GM21390 (cell line): ENCODE measurements around the gene ARHGAP12.

ENCODE experiments used
- ATAC-seq: cut with Tn5 transposase; IDR thresholded peaks from one replicate; pipeline ENCODE4 v1.9.1; 2021; ENCODE audit not compliant: unreplicated experiment

ARHGAP12 gene

DNA sequence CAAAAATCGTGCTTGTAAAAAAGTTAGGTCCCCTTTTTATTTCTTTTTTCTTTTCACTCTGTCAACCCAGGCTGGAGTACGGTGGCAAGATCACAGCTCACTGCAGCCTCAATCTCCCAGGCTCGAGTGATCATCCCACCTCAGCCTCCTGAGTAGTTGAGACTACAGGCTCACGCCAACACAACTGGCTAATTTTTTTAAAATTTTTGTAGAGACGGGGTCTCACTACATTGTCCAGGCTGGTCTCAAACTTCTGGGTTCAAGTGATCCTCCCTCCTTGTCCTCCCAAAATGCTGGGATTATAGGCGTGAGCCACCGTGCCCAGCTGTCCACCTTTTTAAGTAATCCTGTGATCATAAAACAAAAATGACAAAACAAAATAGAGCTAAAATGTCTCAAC lies 19.4 kb upstream of the ARHGAP12 start:
- no peak for ATAC-seq

DNA sequence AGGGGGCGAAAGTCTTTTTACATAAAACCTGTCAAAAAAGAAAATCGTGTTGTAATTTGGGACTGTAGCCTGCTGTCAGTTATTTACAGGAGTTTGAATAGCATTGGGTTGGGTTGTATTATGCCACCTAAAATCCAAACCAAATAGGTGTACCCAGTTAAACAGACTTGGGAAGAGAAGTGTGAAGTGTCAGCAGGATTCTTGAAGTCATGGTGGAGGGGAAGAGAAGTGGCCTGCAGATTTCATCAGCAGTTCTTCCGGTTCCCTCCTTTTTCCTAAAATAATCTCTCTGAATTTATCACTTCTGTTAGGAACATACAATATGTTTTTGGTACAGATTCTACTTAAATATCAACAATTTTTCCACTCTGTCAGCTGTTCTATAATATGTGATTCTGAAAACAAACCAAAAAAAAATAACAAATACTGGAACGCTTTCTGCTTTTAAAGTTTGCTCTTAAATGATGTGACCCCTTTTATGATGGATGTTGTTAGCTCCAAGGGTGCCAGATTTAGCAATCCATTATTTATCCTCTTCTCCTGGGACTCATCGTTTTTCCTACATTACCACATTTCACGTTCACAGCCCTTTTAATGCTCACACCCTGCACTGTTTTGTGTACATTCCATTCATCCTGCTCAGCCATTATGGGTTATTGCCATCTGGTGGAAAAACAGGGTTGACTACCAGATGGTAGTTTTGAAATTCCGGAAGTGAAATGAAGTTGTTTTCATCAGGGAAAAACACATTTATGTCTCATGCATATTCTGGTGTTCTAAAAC lies 18.7 kb upstream of the ARHGAP12 start:
- no peak for ATAC-seq

DNA sequence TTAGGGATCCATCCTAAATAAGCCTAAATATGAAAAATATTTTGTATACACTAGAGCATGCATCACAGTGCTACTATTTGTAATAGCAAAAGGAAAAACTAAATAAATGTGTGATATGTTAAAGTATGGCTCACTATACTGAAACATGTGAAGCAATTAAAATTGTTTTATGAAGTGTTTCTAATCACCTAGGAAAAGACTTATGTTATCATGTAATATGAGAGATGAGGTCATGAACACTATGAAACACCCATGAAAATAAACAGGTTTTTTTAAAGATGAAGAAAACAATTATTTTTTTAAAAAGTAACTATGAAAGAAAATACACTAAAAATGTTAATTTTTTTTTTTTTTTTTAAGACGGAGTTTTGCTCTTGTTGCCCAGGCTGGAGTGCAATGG lies 16.8 kb upstream of the ARHGAP12 start:
- ATAC-seq = no peak

DNA sequence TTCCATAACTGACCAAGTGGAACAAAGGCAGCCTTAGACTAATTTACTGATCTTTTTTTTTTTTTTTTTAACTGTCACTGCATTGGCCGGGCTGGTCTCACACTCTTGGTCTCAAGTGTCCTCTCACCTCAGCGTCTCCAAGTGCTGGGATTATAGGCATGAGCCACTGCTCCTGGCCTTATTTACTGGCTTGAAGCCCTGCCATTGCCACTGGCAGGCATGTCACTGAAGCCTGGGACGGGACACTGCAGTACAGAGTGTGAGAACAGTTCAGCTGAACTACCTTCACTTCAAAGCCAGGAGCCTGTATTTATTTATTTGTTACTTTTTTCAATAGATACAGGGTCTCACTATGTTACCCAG lies 15.4 kb upstream of the ARHGAP12 start:
- ATAC-seq = no peak

DNA sequence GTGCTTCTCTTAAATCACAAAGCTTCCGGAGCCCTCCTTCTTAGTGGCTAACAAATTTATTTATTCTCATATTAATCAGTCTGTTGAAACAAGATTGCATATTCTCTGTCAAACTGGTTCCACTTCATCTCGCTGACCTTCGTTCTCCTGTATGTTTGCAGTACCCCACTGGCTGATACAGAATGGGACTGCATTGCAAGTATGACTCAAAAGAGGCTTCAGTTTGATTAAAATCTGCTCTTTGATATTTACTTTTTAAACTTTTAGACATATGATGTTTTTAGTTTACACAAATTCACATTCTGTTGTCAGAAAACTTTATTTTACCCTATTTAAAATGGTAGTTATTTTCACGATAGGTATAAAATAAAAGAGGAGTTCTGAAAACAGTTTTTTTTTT lies 14.3 kb upstream of the ARHGAP12 start:
- no peak for ATAC-seq

DNA sequence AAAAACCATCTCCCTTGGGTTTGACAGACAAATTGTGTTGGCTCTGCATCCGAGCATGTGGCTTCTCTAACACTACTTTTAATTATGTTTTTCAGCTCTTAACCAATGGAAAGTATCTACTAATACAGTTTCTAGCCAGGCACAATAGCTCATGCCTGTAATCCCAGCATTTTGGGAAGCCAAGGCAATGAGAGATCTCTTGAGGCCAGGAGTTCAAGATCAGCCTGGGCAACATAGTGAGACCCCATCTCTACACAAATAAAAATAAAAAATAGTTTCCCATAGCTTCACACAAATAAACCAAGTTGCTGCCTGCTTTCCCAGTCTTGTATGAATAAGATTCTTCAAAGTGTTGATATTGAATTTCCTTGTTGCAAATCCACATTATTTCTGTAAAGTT lies 13.8 kb upstream of the ARHGAP12 start:
- no peak for ATAC-seq

DNA sequence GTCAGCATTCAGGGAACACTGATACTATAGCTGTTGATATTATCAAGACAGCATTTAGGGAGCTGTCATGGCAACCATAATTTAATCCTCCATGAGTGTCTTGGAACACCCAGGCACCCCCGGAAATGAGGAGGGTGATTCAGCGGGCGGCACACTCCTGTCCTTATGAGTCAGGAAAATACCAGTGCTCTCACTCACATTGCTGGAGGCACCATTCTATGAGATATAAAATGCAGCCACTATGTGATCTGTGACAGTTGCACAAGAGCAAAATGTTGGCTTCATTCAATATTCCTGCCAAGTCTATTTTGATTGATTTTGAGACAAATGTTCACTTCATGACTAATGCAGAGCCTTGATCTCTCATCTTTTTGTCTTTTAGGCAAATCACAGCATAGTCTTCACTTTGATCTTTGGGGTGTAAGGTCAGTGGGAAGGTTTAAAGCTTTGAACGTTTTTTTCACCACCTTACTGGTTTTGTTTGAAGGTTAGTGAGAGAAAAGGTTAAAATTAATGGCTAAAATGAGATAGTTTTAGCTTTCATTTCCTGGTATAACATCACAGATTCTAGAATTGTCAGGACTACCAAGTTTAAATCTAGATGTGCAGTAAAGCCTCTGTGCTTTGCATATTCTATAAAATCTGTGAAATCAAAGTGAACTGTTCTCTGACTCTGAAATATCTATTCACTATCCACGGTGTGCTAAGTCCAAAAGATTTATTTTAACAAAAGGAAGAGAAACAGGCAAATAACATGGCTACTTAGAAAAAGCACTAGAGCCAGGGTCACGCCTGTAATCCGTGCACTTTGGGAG lies 12.4 kb upstream of the ARHGAP12 start:
- ATAC-seq = no peak

DNA sequence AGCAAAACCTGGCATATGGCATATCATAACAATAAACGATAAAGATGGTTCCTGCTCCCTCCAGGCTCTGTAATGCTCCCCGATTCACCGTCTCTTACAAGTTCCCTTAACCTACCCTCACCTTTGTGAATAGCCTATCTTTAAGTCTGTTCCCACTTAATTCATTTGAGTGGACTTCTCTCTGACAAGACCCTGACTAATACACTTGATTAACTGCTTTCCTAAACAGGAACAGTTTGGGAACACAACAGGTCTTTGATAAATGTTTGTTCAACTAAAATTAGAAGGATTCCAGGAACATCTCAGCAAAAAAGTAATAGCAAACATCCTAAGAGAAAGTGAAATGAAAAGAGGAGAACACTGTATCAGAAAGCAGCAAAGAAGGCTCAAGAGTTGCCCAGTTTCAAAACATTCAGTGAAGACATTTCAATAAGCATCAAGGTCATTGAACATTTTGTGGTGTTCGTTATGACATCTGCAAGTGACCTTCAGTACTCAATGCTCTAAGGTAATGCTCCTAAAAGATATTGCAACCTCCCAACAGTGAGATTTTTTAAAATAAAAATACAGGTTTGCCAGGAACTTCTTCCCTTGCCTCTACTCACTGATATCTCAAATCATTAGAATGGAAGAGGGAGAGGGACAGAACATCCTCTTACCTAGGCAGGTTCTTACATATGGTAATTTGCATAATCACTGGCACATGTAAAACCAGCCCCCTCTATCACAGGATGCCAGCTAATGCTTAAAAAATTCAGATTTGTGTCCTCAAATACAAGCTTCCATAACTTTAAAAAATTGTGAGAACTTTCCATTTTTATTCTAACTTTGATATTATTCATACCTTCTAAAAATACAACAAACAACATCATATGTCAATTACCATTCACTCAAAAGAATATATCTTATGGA lies 11.4 kb upstream of the ARHGAP12 start:
- ATAC-seq = no peak

DNA sequence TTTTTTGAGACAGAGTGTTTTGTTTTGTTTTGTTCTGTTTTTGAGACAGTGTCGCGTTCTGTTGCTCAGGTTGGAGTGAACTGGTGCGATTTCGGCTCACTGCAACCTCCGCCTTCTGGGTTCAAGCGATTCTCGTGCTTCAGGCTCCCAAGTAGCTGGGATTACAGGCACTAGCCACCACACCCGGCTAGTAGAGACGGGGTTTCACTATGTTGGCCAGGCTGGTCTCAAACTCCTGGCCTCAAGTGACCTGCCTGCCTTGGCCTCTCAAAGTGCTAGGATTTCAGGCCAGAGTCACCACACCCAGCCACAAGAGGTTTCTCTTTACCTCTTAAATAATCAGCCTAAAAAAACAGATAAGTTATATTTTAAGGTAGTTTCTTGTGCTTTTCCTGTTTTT lies 8.7 kb upstream of the ARHGAP12 start:
- no peak for ATAC-seq

DNA sequence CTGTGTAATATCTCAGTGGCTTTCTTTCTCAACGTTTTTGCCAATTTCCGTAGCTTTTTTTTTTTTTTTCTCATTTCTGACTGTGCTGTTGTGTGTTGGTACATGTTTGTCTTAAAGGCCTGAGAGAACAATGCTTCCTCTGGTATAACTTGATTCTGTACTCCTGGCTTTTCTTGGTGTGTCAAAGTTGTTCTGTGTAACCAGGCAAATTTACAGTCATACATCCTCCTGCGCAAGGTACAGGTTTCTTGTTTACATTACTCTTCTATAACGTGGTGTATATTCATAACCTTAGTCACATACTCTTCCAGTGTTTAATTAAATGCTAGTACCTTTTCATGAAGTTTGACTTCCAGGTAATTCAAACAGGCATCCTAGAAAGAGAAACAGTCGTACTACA lies 8.3 kb upstream of the ARHGAP12 start:
- no peak for ATAC-seq

DNA sequence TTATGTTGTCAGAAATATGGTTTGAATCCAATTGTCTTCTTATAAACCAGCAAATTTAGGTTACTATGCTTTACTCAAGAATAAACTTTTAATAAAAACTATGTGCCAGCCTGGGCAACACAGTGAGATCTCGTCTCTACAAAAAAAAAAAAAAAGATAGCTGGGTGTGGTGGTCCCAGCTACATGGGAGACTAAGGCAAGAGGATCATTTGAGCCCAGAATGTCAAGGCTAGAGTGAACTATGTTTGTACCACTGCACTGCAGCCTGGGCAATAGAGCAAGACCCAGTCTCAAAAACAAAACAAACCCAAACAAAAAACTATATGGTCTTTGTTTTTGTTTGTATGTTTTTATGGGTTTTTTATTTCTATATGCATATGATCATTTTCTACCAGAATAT lies 7.5 kb upstream of the ARHGAP12 start:
- no peak for ATAC-seq

DNA sequence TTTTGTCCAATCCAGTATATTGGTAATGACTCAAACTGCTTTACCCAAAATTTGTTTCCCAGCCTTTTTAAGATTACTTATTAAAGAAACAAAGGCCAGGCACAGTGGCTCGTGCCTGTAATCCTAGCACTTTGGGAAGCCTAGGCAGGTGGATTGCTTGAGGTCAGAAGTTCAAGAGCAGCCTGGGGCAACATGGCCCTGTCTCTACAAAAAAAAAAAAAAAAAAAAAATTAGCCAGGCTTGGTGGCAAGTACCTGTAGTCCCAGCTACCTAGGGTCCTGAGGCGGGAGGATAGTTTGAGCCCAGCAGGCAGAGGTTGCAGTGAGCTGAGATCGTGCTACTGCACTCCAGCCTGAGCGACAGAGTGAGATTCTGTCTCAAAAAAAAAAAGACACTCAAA lies 7.0 kb upstream of the ARHGAP12 start:
- ATAC-seq = no peak

DNA sequence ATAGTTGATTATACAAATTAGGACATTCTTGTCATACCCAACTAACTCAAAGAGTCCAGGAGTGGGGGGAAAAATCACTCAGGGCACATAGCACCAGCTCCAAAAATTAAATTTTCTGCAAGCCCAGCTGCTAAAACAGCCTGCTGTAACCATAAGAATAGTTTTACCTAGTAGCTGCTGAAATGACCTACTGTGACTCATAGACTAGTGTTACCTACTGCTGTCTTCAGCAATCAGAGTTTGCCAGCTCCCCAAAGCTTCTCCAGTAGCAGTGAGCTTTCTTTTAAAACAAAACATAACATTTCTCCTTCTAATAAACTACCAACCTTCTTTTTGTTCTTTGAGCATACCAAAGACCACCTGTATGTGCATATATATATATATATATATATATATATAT lies 4.2 kb upstream of the ARHGAP12 start:
- no peak for ATAC-seq

DNA sequence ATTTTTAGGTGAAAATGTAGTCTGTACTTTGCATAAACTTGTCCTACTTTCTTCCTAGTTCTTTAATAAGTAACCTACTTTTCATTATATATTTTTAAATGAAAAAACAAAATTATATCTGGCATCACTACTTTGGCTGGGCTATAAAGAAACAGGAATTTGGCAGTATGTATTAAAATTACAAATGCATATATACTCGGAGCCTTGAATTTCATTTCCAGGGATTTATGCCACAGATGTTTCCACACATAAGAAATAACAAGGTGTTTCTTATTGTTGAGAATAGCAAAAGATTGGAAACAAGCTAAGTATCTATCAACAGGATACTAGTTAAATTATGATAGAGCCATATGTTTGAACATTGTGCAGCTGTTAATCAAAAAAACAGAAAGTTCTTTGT lies 2.2 kb upstream of the ARHGAP12 start:
- no peak for ATAC-seq

DNA sequence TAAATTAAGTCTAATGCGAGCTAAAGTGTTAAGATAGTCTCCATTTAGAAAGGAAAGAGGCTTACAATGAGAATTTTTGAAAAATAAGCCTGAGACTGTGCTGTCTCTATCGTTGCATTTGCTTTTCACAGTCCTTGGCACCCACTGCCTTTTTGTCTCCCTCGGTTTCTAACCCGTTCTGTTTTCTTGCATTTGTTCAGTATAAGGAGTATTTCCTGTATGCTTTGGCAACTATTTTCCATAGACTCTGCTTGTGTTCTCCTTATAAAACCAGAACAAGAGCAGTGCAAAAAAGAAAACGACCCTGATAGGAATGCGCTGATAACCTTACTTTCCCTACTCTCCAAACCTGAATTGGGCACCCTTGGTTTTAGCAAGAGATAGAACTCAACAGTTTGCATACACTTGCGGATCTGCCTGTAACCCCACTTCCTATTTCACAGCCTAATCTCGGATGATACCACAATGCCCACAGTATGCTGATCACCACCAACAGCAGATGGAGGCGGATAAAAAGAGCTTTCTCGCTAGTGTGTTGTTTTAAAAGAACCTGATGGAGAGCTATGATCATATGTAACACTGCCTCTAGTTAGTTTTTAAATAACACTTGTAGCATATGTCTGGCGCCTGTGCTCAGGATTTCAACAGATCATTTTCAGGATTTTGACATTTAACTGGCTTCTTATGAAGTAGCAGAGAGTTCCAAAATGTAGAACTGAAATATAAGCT lies 1.6 kb upstream of the ARHGAP12 start:
- ATAC-seq = peak; percentile 37

DNA sequence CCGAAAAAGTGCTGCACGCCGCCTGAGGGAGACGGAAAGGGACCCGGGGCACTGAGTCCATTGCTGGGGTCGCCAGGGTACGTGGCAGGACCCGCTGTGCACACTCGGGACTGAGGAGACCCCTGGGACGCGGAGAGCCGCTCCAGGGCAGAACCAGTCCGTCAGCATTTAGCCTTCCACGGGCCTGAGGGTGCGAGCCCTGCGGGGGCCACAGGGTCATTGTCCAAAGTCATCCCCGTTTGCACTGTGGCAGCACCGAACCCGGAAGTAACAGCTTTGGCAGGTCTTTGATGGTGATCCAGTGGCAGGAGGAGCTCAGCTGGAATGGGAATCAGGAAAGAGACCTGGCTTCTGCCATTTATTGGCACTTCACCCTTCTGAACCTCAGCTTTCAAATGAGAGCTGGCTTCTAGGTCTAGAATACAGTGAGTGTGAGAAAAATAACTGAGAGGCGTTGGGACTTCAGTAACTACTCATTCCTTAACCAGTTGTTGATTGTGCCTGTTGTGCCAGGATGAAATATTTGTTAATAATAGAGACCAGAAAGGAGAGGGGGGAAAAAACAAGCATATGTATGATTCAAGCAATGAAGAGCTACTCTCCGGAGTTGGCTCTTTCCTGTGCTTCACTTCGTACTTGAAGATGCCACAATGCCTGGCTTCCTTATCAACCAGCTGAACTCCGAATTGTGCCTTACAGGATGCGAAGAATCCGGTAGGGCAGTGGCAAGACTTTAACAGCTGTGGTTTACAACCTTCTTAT lies 811 bp upstream of the ARHGAP12 start:
- ATAC-seq = peak; percentile 16

DNA sequence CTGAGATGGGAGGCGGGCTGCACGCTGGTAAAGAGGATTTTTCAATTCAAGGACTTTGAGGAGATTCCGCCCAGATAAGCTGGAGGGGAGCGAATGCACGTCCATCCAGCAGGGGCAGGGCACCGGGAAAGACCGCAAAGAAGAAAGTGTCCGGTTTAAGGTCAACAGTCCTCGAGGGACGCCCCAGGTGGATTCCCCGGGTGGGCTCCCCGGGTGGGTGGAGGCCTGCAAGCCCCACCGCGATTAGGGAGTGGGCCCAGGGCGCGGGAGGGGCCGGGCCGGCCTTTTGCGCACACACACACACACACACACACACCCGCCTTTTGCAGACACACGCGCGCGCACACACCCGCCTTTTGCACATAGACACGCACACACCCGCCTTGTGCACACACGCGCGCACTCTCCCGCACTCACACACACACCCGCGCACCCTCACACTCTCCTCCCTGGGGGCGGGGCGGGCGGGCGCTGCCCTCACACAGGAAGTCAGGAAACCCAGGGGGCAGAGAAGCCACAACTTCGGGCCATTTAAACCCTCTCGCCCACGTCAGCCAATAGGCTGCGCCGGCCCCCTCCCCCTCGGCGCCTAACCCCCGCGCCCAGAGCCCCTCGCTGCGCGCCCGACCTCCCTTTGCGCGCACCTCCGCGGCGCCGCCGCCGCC lies 615 bp downstream of the ARHGAP12 start:
- peak; percentile 33 for ATAC-seq

DNA sequence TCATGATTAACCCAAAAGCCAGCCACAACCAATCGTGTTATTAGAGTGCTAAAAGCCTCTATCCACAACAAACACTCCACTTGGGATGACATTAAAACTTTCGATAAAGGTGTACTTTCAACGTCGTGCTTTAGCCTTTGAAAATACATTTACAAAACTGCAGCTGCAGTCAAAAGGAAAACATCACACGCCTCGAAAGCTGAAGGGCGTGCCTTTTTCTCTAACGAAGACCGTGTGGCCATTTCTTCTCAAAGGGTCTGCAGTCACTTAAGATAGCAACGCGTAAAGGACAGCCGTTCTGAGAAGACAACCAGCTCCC lies 1.1 kb downstream of the ARHGAP12 start:
- no peak for ATAC-seq

DNA sequence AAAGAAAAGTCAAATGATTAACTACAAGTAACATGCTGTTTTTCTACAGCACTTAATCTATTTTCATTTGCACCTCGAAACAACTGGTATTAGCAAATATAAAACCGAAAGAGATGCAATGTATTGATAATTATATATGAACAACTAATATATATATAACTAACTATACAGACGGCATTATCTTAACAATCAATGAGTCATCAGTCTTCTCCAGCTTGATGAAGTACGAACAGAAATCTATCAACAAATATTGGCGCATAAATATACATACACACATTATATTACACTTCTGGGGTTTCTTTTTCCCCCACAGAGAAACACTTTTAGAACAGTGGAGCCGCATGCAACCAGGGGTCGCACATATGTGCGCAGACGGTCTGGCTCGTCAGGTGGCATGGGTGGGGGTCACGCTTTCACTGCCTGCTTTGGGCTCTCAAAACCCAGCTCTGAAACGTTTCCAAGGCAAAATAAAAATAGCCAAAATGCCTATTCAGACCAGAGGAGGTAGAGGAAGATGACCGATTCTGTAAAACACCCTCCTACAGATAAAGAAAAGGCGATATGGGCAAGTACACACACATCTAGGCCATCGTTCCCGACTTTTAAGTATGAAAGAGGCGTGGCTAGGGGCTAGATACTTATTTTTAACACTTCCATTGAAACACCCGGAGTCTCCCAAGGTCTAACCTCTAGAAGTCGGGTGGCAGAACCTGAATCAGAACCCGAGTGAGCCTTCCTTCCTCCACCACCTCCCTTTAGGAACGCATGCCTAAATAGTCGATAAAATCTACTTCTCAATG lies 1.7 kb downstream of the ARHGAP12 start:
- ATAC-seq = no peak
